Uterus (tissue), 4 donors: ENCODE measurements around the gene OXTR. TPM values are rescaled to one million over a fixed set of nuclear protein-coding genes. Genes with fewer than 3 reads are reported as not detected.

Experiments
- DNase-seq, 2 donors: peaks; one replicate each; pipeline ENCODE4 v3.0.0-alpha.2; 2019 to 2020
- H3K27ac ChIP-seq, 2 donors: fragments of 200-600 bp; sonication (generic); 1 replicate in 1 of 2; 2 replicates in 1 of 2; pipeline ENCODE4 v1.5.1; 2016 to 2018
- H3K27me3 ChIP-seq, 2 donors: fragments of 200-600 bp; sonication (generic); one replicate each; pipeline ENCODE4 v1.5.1; 2018 to 2019; ENCODE audit warnings: control low read depth in 1 of 2
- H3K36me3 ChIP-seq, 2 donors: fragments of 200-600 bp; sonication (generic); one replicate each; pipeline ENCODE4 v1.5.1; 2019; ENCODE audit warnings: control low read depth in 1 of 2
- H3K4me1 ChIP-seq, 2 donors: fragments of 200-600 bp; sonication (generic); one replicate each; pipeline ENCODE4 v1.5.1; 2018 to 2019; ENCODE audit warnings: control low read depth in 1 of 2
- H3K4me3 ChIP-seq, 2 donors: fragments of 200-600 bp; sonication (generic); 1 replicate in 1 of 2; 2 replicates in 1 of 2; pipeline ENCODE4 v1.5.1; 2018 to 2019; ENCODE audit warnings: mild to moderate bottlenecking in 1 of 2
- H3K9me3 ChIP-seq, 2 donors: fragments of 200-600 bp; sonication (generic); one replicate each; pipeline ENCODE4 v1.5.1; 2019; ENCODE audit warnings: control low read depth in 1 of 2
- CTCF ChIP-seq, 4 experiments: fragments of 200-600 bp in 2 of 4; fragments of 450-650 bp in 2 of 4; sonication (generic) in 2 of 4; IDR thresholded peaks; one replicate each; pipeline ENCODE4 v1.5.1; 2016 to 2019; ENCODE audit warnings: antibody characterized with exemption in 4 of 4, mild to moderate bottlenecking in 2 of 4, moderate library complexity in 1 of 4
- POLR2A ChIP-seq, 2 donors: fragments of 450-650 bp; IDR thresholded peaks; one replicate each; pipeline ENCODE4 v1.6.1; 2016; ENCODE audit warnings: antibody characterized with exemption in 2 of 2, mild to moderate bottlenecking in 1 of 2, moderate library complexity in 1 of 2
- intact Hi-C: fragments of 100-400 bp; cut with DNase I; formaldehyde crosslinking; loops from one replicate; pipeline ENCODE4 v1.15.1; 2023; ENCODE audit warnings: low total_unique reads
- total RNA-seq, 4 donors: library from RNA; depleted of rRNA in 3 of 4; stranded (reverse); fragments of >200 nt in 3 of 4; gene quantifications; one replicate each; pipeline versions ENCODE4 v1.1.0 to v1.2.4, GENCODE V29; 2014 to 2023
- donor health status: DM: yes; HTN: yes; CAD: no.

The OXTR gene
- total RNA-seq, 4 donors from 2014 or later, result 0.27 to 4.4 (median 1.5) TPM; not detected in 1

- no peak for DNase-seq
- no peak overlapping the region for H3K27ac ChIP-seq
- H3K27me3 ChIP-seq, result no peaks in the 10 kb centered on the region
- no peaks in the 10 kb centered on the region for H3K4me1 ChIP-seq
- no peaks in the 10 kb centered on the region for H3K36me3 ChIP-seq
- H3K9me3 ChIP-seq, result no peaks in the 10 kb centered on the region
- TF ChIP-seq POLR2A (IDR thresholded peaks at IDR 0.05) (no peak), CTCF (IDR thresholded peaks at IDR 0.05) (no peak)
- intact Hi-C loops, result no loop called here
- H3K4me3 ChIP-seq, result no peak overlapping the region
These were observed 14.3 kb downstream of the OXTR start for GRCh38 chr3:8755097-8755496.

- TF ChIP-seq POLR2A (IDR thresholded peaks at IDR 0.05), result no peak
- intact Hi-C loops, result no loop called here
- H3K27ac ChIP-seq, result no peak overlapping the region
- no peak overlapping the region for H3K4me3 ChIP-seq
- no peaks in the 10 kb centered on the region for H3K36me3 ChIP-seq
- no peak for DNase-seq
- no peaks in the 10 kb centered on the region for H3K27me3 ChIP-seq
- H3K4me1 ChIP-seq, result no peaks in the 10 kb centered on the region
- H3K9me3 ChIP-seq, result no peaks in the 10 kb centered on the region
These were observed 16.6 kb downstream of the OXTR start for GRCh38 chr3:8752832-8753231.

GRCh38 chr3:8749316-8749715, 20.1 kb downstream of the OXTR start:
- no peak overlapping the region for H3K27ac ChIP-seq
- TF ChIP-seq CTCF (IDR thresholded peaks at IDR 0.05), result no peak
- no peak for TF ChIP-seq POLR2A (IDR thresholded peaks at IDR 0.05)
- H3K4me3 ChIP-seq, result no peak overlapping the region
- no peak for DNase-seq
- intact Hi-C loops, result no loop called here
- no peaks in the 10 kb centered on the region for H3K27me3 ChIP-seq
- H3K9me3 ChIP-seq, result no peaks in the 10 kb centered on the region
- H3K36me3 ChIP-seq, result no peaks in the 10 kb centered on the region
- H3K4me1 ChIP-seq, result no peaks in the 10 kb centered on the region

- Histone ChIP-seq H3K9me3 (no peaks in the 10 kb centered on the region), H3K36me3 (no peaks in the 10 kb centered on the region), H3K27ac (no peak overlapping the region), H3K4me3 (no peak overlapping the region), H3K27me3 (no peaks in the 10 kb centered on the region), H3K4me1 (no peaks in the 10 kb centered on the region)
- TF ChIP-seq POLR2A (IDR thresholded peaks at IDR 0.05) (no peak), CTCF (IDR thresholded peaks at IDR 0.05) (no peak)
- DNase-seq, result no peak
- intact Hi-C loops, result no loop called here
These were observed 22.6 kb downstream of the OXTR start for GRCh38 chr3:8746780-8747345.

- no peak overlapping the region for H3K27ac ChIP-seq
- TF ChIP-seq CTCF (IDR thresholded peaks at IDR 0.05) (no peak), POLR2A (IDR thresholded peaks at IDR 0.05) (no peak)
- no peaks in the 10 kb centered on the region for H3K36me3 ChIP-seq
- intact Hi-C loops, result no loop called here
- DNase-seq, result no peak
- no peak overlapping the region for H3K4me3 ChIP-seq
- H3K27me3 ChIP-seq, result no peaks in the 10 kb centered on the region
- no peaks in the 10 kb centered on the region for H3K4me1 ChIP-seq
- no peaks in the 10 kb centered on the region for H3K9me3 ChIP-seq
These were observed 23.6 kb downstream of the OXTR start for GRCh38 chr3:8745619-8746370.
